Fibroblast of pulmonary artery (primary cell): ENCODE measurements around the gene RAP1A.

Source experiments
- DNase-seq: peaks from one replicate; pipeline ENCODE4 v3.0.0-alpha.2; 2010; ENCODE audit warnings: low read depth
- H3K4me3 ChIP-seq: replicated peaks from 2 replicates; pipeline ENCODE4 v1.5.1; 2011; ENCODE audit warnings: low read depth, mild to moderate bottlenecking, control low read depth, low read length, moderate library complexity
- TF ChIP-seq, protein P1 (sequence below): IDR thresholded peaks from 2 replicates; pipeline ENCODE4 v1.5.1; 2011; ENCODE audit warnings: mild to moderate bottlenecking, control low read depth, low read length, inconsistent platforms; ENCODE audit errors: missing control alignments

RAP1A gene

DNA sequence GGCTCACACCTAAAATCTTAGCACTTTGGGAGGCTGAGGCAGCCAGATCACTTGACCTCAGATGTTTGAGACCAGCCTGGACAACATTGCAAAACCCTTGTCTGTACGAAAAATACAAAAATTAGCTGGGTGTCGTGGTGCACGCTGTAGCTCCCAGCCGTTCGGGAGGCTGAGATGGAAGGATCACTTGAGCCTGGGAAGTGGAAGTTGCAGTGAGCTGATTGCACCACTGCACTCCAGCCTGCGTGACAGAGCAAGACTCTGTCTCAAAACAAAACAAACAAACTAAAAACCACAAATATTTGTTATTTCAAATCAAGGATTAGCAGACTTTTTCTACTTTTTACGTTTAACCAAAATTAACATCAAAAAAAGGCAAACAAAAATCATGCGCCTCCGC is 88.3 kb downstream of the RAP1A start:
- no peak overlapping the region for H3K4me3 ChIP-seq
- TF ChIP-seq, protein P1, sequence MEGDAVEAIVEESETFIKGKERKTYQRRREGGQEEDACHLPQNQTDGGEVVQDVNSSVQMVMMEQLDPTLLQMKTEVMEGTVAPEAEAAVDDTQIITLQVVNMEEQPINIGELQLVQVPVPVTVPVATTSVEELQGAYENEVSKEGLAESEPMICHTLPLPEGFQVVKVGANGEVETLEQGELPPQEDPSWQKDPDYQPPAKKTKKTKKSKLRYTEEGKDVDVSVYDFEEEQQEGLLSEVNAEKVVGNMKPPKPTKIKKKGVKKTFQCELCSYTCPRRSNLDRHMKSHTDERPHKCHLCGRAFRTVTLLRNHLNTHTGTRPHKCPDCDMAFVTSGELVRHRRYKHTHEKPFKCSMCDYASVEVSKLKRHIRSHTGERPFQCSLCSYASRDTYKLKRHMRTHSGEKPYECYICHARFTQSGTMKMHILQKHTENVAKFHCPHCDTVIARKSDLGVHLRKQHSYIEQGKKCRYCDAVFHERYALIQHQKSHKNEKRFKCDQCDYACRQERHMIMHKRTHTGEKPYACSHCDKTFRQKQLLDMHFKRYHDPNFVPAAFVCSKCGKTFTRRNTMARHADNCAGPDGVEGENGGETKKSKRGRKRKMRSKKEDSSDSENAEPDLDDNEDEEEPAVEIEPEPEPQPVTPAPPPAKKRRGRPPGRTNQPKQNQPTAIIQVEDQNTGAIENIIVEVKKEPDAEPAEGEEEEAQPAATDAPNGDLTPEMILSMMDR = no peak
- peak; percentile 35 for DNase-seq

DNA sequence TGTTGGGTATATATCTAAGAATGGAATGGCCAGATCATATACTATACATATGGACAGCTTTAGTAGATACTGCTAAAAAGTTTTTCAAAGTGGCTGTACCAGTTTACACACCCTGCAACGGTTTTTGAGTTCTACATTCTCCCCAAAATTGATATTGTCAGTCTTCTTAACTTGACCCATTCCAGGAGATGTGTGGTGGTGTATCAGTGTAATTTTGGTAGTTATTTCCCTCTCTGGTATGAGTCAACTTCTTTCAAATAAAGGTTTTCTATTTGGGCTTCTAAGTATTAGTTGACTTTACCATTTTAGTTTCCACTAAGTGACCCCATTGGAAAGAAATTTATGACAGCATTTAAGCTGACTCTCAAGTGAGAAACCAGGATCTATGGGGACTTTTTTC is 90.4 kb downstream of the RAP1A start:
- no peak overlapping the region for H3K4me3 ChIP-seq
- TF ChIP-seq, protein P1 = no peak
- DNase-seq = no peak

DNA sequence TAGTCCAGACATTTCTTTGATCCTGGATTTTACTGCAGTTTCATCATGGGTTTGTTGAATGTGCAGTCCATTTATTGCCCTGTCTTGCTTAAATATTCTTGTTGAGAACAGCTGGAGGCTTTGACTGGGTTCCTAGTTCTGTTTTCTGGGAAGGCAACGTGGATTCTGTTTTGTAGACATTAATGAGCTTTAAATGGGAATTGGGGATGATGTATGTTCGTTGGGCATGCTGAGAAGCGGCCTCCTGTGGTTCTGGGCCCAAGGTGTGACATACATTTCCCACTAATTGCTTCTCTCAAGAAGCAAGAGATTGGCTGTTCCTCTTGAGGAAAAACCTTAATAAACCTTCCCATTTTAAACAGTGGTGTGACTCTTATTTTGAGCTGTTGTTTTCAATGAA is 96.7 kb downstream of the RAP1A start:
- TF ChIP-seq, protein P1 = no peak
- no peak overlapping the region for H3K4me3 ChIP-seq
- DNase-seq = no peak

DNA sequence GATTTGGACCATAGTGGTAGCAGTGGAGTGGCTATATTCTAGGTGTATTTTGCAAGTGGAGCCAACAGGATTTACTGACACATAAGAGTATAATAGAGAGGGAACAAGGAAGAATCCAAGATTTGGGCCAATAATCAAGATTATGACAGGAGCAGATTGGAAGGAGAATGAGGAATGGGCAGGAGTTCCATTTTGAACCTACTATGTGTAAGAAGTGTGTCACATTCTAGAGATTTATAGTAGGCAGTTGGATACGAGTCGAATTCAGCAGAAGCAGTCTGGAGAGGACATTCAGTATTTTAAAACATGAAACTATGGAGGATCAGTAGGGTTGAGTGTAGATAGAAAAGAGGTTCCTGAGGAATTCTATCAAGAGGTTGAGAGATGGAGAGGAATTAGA is 97.9 kb downstream of the RAP1A start:
- no peak overlapping the region for H3K4me3 ChIP-seq
- DNase-seq = no peak
- TF ChIP-seq, protein P1 = no peak

DNA sequence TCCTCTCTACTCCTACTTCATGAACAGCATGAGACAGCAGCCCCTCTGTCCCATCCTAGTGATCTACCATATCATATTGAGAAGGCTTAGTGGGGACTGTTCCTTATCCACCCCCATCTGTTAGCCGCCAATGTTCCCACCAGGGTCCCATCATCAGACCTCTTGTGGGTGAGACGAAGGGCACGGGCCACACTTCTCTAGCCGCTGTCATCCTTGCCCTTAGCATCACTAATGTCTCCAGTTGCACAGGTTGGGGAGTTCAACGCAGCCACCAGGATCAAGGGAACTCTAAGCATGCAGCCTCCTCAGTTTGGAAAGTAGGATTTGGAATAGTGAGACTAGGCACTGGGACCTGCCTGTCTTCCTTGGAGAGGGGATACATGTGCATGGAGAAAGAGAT is 99.5 kb downstream of the RAP1A start:
- TF ChIP-seq, protein P1 = no peak
- no peak overlapping the region for H3K4me3 ChIP-seq
- no peak for DNase-seq

DNA sequence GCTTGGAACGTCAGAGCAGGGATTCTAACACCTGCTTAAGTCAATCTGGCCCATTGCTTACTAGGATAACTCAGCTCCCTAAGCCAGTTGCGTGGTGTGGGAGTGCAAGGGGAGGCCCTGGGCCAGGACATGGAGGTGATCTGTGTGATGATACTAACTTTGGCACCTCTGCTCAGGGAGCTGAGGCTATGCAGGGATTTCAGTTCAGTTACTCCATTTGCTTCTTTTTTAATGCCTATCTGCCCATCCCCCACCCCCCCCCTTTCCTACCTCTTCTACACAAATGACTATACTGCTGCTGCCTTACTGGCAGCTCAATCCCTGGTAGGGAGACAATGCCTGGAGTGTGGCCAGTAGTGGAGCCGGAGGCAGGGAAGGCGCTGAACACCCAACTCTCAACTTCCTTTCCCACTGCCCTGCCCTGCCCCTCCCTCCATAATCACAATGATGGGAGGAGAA is 100.1 kb downstream of the RAP1A start:
- no peak overlapping the region for H3K4me3 ChIP-seq
- DNase-seq = peak; percentile 78
- TF ChIP-seq, protein P1 = no peak

DNA sequence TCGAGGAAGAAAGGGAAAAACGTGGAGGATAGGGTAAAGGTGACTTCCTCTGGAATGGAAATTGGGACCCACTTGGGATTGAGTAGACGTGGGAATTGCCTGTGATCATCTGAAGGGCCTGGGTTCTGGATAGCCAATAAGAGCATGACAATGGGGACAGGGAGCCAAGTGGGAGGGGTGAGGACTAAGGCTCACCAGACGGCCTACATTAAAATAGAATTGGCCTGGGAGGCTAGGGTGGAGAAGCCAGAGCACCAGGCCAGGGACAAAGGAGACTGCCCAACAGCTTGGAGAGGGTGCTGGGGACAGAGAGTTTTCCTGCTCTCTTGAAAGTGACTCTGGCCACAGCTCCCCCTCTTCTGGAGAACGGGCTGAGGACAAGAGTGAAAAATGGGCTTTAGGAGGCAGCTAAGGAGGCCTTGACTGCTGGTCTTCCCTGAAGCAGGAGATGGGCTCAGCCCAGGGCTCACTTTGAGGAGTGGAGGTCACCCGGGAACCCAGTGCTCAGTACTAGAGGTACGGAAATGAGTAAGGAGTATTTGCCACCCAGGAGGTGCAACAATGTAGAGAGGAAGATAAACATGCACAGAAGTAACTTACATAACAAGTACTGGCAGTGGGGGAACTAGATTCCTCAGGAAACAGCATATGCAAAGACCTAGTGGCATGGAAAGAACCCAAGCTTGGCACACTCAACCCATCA is 100.8 kb downstream of the RAP1A start:
- TF ChIP-seq, protein P1 = no peak

More for the DNA sequence above, 100.8 kb downstream of the RAP1A start:
- no peak overlapping the region for H3K4me3 ChIP-seq
- DNase-seq = peak; percentile 25
